D341Med (cell line): ENCODE measurements around the gene UXT.
"Not testable (repeated sequence)": the region's sequence is repeated elsewhere in the genome, so short reads cannot be mapped to it uniquely, and the experiment has no call there.

Experiments
- DNase-seq: peaks from one replicate; pipeline ENCODE4 v3.0.0; 2012; ENCODE audit warnings: low spot score

The UXT gene

DNA sequence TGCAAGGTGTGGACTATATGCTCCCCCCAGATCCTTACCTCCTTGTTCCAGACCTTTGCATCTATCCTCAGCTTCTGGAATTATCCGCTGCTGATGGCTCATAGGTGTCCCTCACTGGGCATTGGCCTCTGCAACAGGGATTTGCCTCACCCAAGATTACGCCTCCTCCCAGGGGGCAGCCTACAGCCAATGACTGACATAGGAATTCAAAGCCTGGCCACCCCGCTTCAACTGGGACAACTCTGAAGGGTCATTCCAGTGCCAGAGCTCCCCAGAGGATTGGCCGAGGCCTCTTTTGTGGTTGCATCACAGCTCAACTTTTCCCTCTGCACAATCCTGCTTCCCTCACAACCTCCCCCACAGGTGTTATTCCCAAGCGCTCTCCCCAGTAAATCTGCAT is 44.4 kb downstream of the UXT start:
- DNase-seq: no peak

DNA sequence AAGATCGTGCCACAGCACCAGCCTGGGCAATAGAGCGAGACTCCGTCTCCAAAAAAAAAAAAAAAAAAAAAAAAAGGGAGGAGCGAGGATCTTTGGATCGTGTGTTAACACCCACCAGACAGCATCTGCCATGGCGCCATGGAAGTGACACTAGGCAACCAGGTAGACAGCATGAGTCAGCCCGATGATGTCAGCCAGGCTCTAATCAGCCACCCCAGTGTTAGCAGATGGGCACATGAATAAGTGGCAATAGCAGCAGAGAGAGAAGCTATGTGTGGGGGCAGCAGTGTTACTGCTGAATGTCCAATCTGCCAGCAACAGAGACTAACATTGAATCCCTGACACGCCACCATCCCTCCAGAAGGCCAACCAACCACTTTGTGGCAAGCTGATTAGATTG is 45.9 kb downstream of the UXT start:
- no peak for DNase-seq

DNA sequence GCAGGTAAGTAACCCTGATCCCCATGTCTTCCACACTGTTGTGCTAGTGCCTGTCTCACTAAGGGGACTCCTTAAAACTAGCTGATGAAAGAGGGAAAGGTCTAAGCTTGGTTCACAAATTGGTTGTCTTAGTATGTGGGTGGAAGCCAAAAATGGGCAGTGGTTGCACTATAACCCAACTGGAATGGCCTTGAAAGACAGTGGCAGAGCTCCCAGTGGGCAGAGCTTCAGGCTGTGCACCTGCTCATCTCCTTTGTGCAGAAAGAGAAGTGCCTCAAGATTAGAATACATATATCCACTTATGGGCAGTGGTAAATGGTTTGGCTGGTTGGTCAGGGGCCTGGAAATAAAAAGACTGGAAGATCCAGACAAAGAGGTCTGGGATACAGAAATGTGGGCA is 46.6 kb downstream of the UXT start:
- DNase-seq: no peak

DNA sequence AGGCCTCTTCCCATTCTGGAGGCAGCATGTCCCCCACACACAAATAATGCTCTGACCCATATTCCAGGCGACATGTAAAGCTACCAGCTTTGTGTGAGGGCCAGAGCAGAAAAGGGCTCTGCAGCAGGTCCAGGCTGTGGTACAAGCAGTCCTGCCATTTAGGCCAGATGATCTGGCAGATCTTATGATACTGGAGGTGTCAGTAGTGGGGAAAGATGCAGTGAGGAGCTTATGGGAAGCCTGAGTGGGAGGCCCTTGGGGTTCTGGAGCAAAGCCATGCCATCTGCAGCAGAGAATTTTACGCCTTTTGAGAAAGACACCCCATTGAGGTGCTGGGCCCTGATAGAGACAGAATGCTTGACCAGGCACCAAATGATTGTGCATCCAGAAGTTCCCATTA is 47.1 kb downstream of the UXT start:
- no peak for DNase-seq

DNA sequence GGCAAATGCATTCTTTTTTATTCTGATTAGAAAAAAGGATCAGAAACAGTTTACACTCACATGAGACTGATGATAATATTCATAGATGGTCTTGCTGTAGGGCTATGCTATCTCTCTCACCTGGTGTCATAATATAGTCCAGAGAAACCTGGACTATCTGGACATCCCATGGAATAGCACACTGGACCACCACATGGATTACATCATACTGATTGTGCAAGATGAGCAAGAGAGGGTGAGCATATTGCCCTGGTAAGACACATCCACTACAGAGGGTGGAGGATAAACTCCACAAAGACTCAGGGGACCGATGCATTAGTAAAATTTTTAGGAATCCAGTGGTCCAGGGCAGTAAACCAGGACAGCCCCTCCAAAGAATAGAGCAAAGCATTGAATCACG is 47.5 kb downstream of the UXT start:
- no peak for DNase-seq

DNA sequence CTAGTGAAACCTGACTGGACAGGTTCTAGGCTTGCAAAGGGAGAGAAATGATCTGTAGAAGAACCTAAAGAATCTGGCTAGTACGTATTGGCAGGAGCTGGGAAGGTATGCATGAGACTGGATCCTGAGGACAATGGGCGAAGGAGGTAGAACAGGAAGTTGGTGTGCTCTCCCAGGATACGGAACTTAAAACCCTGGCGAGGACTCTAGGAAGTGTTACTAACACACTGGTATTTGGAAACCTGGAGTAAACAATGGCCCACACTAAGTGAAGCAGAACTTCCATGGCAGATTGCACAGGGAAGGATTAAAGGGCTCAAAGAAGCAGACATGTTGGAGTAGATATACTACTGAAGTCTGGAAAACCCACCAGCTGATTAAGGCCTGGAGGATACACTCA is 48.5 kb downstream of the UXT start:
- no peak for DNase-seq

DNA sequence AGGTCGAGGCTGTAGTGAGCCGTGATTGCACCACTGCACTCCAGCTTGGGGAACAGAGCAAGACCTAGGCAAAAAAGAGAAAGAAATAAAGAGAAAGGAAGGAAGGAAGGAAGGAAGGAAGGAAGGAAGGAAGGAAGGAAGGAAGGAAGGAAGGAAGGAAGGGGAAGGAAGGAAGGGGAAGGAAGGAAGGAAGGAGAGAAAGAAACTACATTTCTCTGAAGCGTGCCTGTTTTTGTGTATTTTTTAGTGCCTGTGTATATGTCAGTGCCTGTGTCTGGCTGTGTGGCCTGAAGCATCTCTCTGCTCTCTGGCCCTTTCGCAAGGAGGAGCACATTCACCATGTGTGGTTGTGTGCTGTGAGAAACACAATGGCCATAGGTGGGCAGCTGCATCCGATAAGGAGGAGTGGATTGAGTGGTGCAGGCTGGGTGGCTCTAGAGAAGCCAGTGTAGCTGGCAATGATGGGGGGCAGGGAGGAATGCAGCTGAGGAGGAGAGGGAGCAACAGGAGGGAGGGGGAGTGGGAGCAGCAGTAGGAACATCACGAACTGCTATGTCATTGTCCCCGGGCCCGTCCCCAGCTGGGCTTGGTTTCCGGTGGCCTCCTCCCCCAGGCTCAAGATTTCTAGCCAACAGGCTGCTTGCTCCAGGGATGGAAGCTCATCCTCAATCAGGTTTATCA is 50.7 kb downstream of the UXT start:
- DNase-seq: no peak

DNA sequence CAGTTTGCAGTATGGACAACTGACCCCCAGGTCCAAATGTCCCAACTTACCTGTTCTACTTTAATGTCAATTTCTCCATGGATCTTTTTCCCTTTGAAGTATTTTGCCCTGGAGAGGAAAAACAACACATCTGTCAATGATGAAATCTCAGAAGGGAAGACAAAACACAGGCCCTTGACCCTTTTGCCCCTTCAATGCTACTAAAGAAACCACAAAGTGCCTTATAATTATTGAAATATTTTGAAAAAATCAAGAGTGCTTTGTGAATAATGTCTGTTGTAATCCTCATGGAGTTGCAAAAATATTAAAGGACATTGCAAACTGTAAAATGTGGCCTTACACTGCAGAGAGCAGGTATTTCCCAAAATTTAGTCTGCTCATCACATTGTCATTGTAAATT is 51.9 kb downstream of the UXT start:
- DNase-seq: no peak

DNA sequence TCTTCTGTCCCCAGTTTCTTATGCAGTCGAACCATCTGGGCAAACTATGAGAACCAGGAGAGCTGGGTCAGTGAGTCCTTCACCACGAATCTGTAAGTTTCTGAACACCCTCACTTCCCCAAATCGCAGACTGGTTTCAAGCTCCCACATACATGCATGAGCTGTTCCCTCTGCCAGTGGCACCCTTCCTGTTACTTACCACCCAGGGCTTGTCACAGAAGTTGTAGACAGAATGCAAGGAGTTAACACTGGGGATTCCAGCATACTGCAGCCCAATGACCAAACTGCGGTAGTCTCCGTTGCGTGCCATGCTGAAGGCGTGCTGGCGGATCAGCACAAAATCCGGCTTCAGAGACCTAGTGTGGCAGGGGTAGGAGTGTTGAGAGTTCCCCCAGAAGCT is 54.0 kb downstream of the UXT start:
- DNase-seq: no peak

DNA sequence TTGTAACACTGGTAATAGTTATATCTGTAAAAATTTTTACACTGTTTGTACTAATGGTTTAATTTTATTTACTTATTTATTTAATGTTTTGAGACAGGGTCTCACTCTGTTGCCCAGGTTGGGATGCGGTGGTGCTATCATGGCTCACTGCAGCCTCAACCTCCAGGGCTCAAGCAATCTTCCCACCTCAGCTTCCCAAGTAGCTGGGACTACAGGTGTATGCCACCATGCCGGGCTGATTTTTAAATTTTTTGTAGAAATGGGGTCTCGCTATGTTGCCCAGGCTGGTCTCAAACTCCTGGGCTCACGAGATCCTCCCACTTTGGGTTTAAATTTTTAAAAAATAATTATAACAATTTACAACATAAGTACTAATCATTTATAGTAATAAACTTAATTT is 55.9 kb downstream of the UXT start:
- not testable (repeated sequence) for DNase-seq
